WTC11 (cell line): ENCODE measurements around the gene CADM1. TPM values are rescaled to one million over a fixed set of nuclear protein-coding genes. Genes with fewer than 3 reads are reported as not detected.

Experiments used
- ATAC-seq: fragments of 200-7000 bp; cut with Tn5 transposase; 2 replicates; pipeline ENCODE4 v1.10.0; 2021; ENCODE audit warnings: mild to moderate bottlenecking, moderate library complexity
- CTCF ChIA-PET: fragments of 300-600 bp; sonication (Branson Sonifier 250); formaldehyde crosslinking; loops from one replicate; lab custom pipeline; 2021; ENCODE audit warnings: antibody characterized with exemption; lab: Charles Lee
- POLR2A ChIA-PET: fragments of 350-600 bp; sonication (Branson Sonifier 250); formaldehyde crosslinking; loops from one replicate; lab custom pipeline; 2021; ENCODE audit warnings: antibody characterized with exemption; lab: Charles Lee
- DNase-seq: peaks from one replicate; pipeline ENCODE4 v3.0.0; 2021; ENCODE audit warnings: low spot score
- H3K27ac Mint-ChIP-seq: 2 replicates; pipeline ENCODE4 v1.8.0; 2021; ENCODE audit warnings: mixed read lengths
- H3K27me3 Mint-ChIP-seq: 2 replicates; pipeline ENCODE4 v1.8.0; 2021; ENCODE audit warnings: low read depth, mild to moderate bottlenecking, moderate library complexity, mixed read lengths
- H3K36me3 Mint-ChIP-seq: 2 replicates; pipeline ENCODE4 v1.8.0; 2021; ENCODE audit warnings: mixed read lengths
- H3K4me1 Mint-ChIP-seq: 2 replicates; pipeline ENCODE4 v1.8.0; 2022; ENCODE audit warnings: mixed read lengths
- H3K4me3 Mint-ChIP-seq: 2 replicates; pipeline ENCODE4 v1.8.0; 2021; ENCODE audit warnings: mild to moderate bottlenecking, moderate library complexity, mixed read lengths
- H3K9me3 Mint-ChIP-seq: 2 replicates; pipeline ENCODE4 v1.8.0; 2021; ENCODE audit warnings: mixed read lengths
- ATF1 ChIP-seq: sonication (generic); formaldehyde crosslinking; IDR thresholded peaks from 2 replicates; pipeline ENCODE4 v1.8.1; 2023; ENCODE audit warnings: mild to moderate bottlenecking, moderate library complexity, missing genetic modification reagents
- CREM ChIP-seq: sonication (generic); formaldehyde crosslinking; IDR thresholded peaks from 2 replicates; pipeline ENCODE4 v1.8.1; 2022; ENCODE audit warnings: mild to moderate bottlenecking, missing genetic modification reagents, moderate library complexity
- EMX1 ChIP-seq: fragments of 250-450 bp; sonication (Bioruptor Pico); IDR thresholded peaks from 2 replicates; pipeline ENCODE4 v1.8.0; 2021; ENCODE audit warnings: mild to moderate bottlenecking
- JAZF1 ChIP-seq: fragments of 250-450 bp; sonication (Bioruptor Pico); IDR thresholded peaks from 2 replicates; pipeline ENCODE4 v1.9.0; 2021; ENCODE audit warnings: moderate library complexity, mild to moderate bottlenecking, inconsistent platforms
- KAT7 ChIP-seq: sonication (generic); formaldehyde crosslinking; IDR thresholded peaks from 2 replicates; pipeline ENCODE4 v1.8.1; 2023; ENCODE audit warnings: missing genetic modification reagents, mild to moderate bottlenecking, borderline replicate concordance
- NFYB ChIP-seq: sonication (generic); formaldehyde crosslinking; conservative IDR thresholded peaks from 2 replicates; pipeline ENCODE4 v1.8.0; 2022; ENCODE audit warnings: low read depth, missing genetic modification reagents
- NR2C2 ChIP-seq: sonication (generic); formaldehyde crosslinking; IDR thresholded peaks from 2 replicates; pipeline ENCODE4 v1.8.0; 2022; ENCODE audit warnings: mild to moderate bottlenecking, missing genetic modification reagents
- SOX15 ChIP-seq: fragments of 250-450 bp; sonication (Bioruptor Pico); IDR thresholded peaks from 2 replicates; pipeline ENCODE4 v1.9.0; 2021; ENCODE audit warnings: mild to moderate bottlenecking
- TEAD4 ChIP-seq: sonication (generic); formaldehyde crosslinking; IDR thresholded peaks from 2 replicates; pipeline ENCODE4 v1.8.0; 2022; ENCODE audit warnings: mild to moderate bottlenecking, missing genetic modification reagents
- ZNF232 ChIP-seq: sonication (generic); formaldehyde crosslinking; IDR thresholded peaks from 2 replicates; pipeline ENCODE4 v1.8.0; 2022; ENCODE audit warnings: mild to moderate bottlenecking, missing genetic modification reagents
- total RNA-seq: library from RNA; stranded (reverse); gene quantifications from 3 replicates; pipeline ENCODE4 v1.2.3, GENCODE V29; 2021
- TF ChIP-seq, protein P1 (sequence below): sonication (generic); formaldehyde crosslinking; IDR thresholded peaks from 2 replicates; pipeline ENCODE4 v1.8.0; 2023; ENCODE audit warnings: missing genetic modification reagents
- TF ChIP-seq, protein P2 (sequence below): sonication (generic); formaldehyde crosslinking; IDR thresholded peaks from 2 replicates; pipeline ENCODE4 v1.8.1; 2022; ENCODE audit warnings: low read depth, missing genetic modification reagents, borderline replicate concordance
- TF ChIP-seq, protein P3 (sequence below): sonication (generic); formaldehyde crosslinking; IDR thresholded peaks from 2 replicates; pipeline ENCODE4 v1.8.1; 2022; ENCODE audit warnings: mild to moderate bottlenecking, missing genetic modification reagents, moderate library complexity, borderline replicate concordance
- TF ChIP-seq, protein P4 (sequence below): sonication (generic); formaldehyde crosslinking; IDR thresholded peaks from 2 replicates; pipeline ENCODE4 v1.8.1; 2023; ENCODE audit warnings: mild to moderate bottlenecking, missing genetic modification reagents
- TF ChIP-seq, protein P5 (sequence below): sonication (generic); formaldehyde crosslinking; IDR thresholded peaks from 2 replicates; pipeline ENCODE4 v1.8.0; 2023; ENCODE audit warnings: missing genetic modification reagents, mild to moderate bottlenecking, borderline replicate concordance
- TF ChIP-seq, protein P6 (sequence below): sonication (generic); formaldehyde crosslinking; IDR thresholded peaks from 2 replicates; pipeline ENCODE4 v1.8.1; 2023; ENCODE audit warnings: mild to moderate bottlenecking, missing genetic modification reagents
- TF ChIP-seq, protein P7 (sequence below): sonication (generic); formaldehyde crosslinking; IDR thresholded peaks from 2 replicates; pipeline ENCODE4 v1.8.0; 2022; ENCODE audit warnings: mild to moderate bottlenecking, missing genetic modification reagents
- TF ChIP-seq, protein P8 (sequence below): sonication (generic); formaldehyde crosslinking; IDR thresholded peaks from 2 replicates; pipeline ENCODE4 v1.8.1; 2023; ENCODE audit warnings: mild to moderate bottlenecking, missing genetic modification reagents, borderline replicate concordance

Gene CADM1
- total RNA-seq, 1 experiment from 2014 or later, result 26.8 TPM

DNA sequence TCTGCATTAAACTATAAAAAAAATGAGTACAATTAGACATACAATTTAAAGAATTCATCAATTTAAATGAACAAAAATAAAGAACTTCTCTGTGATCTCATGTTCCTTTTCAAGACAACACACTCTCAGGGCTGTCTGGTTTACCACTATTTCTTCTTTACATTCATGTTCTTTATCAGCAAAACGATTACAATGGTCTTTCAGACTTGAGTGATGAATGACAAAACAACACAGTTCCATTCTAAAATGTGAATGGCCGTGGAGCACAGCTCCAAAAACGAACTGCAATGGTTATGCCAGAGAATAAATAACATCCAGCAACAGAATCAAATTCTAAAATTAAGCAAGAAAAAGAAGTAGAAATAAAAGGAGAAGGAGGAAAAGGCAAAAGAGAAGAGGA lies 113.1 kb downstream of the CADM1 start:
- H3K27ac Mint-ChIP-seq, result no peak overlapping the region
- CTCF ChIA-PET, result no interaction called here

DNA sequence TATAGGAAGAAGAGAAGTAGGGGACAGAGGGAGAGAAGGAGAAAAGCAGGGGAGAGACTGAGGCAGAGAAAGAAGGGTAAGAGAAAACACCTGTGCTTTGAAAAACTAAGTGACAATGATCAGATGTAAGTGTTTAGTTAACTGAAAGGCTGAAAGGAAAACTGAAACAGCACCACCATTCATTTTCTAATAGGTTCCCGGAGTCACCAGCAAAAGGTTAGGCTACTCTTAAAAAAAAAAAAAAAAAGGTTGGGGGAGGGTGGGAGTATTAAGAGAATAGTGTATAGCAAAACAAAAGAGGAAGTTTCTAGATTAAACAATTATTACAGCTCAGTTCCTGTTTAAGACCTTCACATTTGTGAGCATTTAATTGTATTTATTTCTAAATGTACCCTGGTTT lies 113.8 kb downstream of the CADM1 start:
- Mint-ChIP-seq H3K4me3 (no peak overlapping the region), H3K27me3 (peaks cover 100% of the 10 kb centered on the region), H3K36me3 (no peaks in the 10 kb centered on the region), H3K9me3 (no peaks in the 10 kb centered on the region), H3K27ac (no peak overlapping the region), H3K4me1 (peaks cover 16% of the 10 kb centered on the region)
- POLR2A ChIA-PET, result no interaction called here
- CTCF ChIA-PET, result no interaction called here
- DNase-seq (no peak), ATAC-seq (peak; percentile 43)
- TF ChIP-seq SOX15 (CRISPR knock-in tag), result no peak
- TF ChIP-seq ATF1 (CRISPR knock-in tag), result no peak
- no peak for TF ChIP-seq NFYB (CRISPR knock-in tag)
- TF ChIP-seq, protein P1, sequence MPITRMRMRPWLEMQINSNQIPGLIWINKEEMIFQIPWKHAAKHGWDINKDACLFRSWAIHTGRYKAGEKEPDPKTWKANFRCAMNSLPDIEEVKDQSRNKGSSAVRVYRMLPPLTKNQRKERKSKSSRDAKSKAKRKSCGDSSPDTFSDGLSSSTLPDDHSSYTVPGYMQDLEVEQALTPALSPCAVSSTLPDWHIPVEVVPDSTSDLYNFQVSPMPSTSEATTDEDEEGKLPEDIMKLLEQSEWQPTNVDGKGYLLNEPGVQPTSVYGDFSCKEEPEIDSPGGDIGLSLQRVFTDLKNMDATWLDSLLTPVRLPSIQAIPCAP (CRISPR knock-in tag), result no peak
- no peak for TF ChIP-seq TEAD4 (CRISPR knock-in tag)
- TF ChIP-seq, protein P2, sequence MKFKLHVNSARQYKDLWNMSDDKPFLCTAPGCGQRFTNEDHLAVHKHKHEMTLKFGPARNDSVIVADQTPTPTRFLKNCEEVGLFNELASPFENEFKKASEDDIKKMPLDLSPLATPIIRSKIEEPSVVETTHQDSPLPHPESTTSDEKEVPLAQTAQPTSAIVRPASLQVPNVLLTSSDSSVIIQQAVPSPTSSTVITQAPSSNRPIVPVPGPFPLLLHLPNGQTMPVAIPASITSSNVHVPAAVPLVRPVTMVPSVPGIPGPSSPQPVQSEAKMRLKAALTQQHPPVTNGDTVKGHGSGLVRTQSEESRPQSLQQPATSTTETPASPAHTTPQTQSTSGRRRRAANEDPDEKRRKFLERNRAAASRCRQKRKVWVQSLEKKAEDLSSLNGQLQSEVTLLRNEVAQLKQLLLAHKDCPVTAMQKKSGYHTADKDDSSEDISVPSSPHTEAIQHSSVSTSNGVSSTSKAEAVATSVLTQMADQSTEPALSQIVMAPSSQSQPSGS (CRISPR knock-in tag), result no peak
- TF ChIP-seq, protein P3, sequence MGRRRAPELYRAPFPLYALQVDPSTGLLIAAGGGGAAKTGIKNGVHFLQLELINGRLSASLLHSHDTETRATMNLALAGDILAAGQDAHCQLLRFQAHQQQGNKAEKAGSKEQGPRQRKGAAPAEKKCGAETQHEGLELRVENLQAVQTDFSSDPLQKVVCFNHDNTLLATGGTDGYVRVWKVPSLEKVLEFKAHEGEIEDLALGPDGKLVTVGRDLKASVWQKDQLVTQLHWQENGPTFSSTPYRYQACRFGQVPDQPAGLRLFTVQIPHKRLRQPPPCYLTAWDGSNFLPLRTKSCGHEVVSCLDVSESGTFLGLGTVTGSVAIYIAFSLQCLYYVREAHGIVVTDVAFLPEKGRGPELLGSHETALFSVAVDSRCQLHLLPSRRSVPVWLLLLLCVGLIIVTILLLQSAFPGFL (CRISPR knock-in tag), result no peak
- no peak for TF ChIP-seq JAZF1 (CRISPR knock-in tag)
- TF ChIP-seq, protein P4, sequence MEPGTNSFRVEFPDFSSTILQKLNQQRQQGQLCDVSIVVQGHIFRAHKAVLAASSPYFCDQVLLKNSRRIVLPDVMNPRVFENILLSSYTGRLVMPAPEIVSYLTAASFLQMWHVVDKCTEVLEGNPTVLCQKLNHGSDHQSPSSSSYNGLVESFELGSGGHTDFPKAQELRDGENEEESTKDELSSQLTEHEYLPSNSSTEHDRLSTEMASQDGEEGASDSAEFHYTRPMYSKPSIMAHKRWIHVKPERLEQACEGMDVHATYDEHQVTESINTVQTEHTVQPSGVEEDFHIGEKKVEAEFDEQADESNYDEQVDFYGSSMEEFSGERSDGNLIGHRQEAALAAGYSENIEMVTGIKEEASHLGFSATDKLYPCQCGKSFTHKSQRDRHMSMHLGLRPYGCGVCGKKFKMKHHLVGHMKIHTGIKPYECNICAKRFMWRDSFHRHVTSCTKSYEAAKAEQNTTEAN (CRISPR knock-in tag), result no peak
- TF ChIP-seq, protein P5, sequence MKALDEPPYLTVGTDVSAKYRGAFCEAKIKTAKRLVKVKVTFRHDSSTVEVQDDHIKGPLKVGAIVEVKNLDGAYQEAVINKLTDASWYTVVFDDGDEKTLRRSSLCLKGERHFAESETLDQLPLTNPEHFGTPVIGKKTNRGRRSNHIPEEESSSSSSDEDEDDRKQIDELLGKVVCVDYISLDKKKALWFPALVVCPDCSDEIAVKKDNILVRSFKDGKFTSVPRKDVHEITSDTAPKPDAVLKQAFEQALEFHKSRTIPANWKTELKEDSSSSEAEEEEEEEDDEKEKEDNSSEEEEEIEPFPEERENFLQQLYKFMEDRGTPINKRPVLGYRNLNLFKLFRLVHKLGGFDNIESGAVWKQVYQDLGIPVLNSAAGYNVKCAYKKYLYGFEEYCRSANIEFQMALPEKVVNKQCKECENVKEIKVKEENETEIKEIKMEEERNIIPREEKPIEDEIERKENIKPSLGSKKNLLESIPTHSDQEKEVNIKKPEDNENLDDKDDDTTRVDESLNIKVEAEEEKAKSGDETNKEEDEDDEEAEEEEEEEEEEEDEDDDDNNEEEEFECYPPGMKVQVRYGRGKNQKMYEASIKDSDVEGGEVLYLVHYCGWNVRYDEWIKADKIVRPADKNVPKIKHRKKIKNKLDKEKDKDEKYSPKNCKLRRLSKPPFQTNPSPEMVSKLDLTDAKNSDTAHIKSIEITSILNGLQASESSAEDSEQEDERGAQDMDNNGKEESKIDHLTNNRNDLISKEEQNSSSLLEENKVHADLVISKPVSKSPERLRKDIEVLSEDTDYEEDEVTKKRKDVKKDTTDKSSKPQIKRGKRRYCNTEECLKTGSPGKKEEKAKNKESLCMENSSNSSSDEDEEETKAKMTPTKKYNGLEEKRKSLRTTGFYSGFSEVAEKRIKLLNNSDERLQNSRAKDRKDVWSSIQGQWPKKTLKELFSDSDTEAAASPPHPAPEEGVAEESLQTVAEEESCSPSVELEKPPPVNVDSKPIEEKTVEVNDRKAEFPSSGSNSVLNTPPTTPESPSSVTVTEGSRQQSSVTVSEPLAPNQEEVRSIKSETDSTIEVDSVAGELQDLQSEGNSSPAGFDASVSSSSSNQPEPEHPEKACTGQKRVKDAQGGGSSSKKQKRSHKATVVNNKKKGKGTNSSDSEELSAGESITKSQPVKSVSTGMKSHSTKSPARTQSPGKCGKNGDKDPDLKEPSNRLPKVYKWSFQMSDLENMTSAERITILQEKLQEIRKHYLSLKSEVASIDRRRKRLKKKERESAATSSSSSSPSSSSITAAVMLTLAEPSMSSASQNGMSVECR (CRISPR knock-in tag), result no peak
- TF ChIP-seq, protein P6, sequence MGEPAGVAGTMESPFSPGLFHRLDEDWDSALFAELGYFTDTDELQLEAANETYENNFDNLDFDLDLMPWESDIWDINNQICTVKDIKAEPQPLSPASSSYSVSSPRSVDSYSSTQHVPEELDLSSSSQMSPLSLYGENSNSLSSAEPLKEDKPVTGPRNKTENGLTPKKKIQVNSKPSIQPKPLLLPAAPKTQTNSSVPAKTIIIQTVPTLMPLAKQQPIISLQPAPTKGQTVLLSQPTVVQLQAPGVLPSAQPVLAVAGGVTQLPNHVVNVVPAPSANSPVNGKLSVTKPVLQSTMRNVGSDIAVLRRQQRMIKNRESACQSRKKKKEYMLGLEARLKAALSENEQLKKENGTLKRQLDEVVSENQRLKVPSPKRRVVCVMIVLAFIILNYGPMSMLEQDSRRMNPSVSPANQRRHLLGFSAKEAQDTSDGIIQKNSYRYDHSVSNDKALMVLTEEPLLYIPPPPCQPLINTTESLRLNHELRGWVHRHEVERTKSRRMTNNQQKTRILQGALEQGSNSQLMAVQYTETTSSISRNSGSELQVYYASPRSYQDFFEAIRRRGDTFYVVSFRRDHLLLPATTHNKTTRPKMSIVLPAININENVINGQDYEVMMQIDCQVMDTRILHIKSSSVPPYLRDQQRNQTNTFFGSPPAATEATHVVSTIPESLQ, result no peak
- no peak for TF ChIP-seq EMX1 (CRISPR knock-in tag)

More for the DNA sequence above, 113.1 kb downstream of the CADM1 start:
- TF ChIP-seq, protein P7, sequence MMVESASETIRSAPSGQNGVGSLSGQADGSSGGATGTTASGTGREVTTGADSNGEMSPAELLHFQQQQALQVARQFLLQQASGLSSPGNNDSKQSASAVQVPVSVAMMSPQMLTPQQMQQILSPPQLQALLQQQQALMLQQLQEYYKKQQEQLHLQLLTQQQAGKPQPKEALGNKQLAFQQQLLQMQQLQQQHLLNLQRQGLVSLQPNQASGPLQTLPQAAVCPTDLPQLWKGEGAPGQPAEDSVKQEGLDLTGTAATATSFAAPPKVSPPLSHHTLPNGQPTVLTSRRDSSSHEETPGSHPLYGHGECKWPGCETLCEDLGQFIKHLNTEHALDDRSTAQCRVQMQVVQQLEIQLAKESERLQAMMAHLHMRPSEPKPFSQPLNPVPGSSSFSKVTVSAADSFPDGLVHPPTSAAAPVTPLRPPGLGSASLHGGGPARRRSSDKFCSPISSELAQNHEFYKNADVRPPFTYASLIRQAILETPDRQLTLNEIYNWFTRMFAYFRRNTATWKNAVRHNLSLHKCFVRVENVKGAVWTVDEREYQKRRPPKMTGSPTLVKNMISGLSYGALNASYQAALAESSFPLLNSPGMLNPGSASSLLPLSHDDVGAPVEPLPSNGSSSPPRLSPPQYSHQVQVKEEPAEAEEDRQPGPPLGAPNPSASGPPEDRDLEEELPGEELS, result no peak
- no peak for TF ChIP-seq KAT7
- TF ChIP-seq, protein P8, sequence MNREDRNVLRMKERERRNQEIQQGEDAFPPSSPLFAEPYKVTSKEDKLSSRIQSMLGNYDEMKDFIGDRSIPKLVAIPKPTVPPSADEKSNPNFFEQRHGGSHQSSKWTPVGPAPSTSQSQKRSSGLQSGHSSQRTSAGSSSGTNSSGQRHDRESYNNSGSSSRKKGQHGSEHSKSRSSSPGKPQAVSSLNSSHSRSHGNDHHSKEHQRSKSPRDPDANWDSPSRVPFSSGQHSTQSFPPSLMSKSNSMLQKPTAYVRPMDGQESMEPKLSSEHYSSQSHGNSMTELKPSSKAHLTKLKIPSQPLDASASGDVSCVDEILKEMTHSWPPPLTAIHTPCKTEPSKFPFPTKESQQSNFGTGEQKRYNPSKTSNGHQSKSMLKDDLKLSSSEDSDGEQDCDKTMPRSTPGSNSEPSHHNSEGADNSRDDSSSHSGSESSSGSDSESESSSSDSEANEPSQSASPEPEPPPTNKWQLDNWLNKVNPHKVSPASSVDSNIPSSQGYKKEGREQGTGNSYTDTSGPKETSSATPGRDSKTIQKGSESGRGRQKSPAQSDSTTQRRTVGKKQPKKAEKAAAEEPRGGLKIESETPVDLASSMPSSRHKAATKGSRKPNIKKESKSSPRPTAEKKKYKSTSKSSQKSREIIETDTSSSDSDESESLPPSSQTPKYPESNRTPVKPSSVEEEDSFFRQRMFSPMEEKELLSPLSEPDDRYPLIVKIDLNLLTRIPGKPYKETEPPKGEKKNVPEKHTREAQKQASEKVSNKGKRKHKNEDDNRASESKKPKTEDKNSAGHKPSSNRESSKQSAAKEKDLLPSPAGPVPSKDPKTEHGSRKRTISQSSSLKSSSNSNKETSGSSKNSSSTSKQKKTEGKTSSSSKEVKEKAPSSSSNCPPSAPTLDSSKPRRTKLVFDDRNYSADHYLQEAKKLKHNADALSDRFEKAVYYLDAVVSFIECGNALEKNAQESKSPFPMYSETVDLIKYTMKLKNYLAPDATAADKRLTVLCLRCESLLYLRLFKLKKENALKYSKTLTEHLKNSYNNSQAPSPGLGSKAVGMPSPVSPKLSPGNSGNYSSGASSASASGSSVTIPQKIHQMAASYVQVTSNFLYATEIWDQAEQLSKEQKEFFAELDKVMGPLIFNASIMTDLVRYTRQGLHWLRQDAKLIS (CRISPR knock-in tag), result no peak
- TF ChIP-seq CREM (CRISPR knock-in tag), result no peak
- TF ChIP-seq NR2C2 (CRISPR knock-in tag), result no peak
- TF ChIP-seq ZNF232 (CRISPR knock-in tag), result no peak
- Mint-ChIP-seq H3K9me3 (no peaks in the 10 kb centered on the region), H3K4me1 (peaks cover 16% of the 10 kb centered on the region), H3K4me3 (no peak overlapping the region), H3K27me3 (peaks cover 100% of the 10 kb centered on the region), H3K36me3 (no peaks in the 10 kb centered on the region)
- POLR2A ChIA-PET, result no interaction called here
- ATAC-seq (no peak), DNase-seq (no peak)
